Measurements from ENCODE around the gene CLEC2L.

Gene CLEC2L

DNA sequence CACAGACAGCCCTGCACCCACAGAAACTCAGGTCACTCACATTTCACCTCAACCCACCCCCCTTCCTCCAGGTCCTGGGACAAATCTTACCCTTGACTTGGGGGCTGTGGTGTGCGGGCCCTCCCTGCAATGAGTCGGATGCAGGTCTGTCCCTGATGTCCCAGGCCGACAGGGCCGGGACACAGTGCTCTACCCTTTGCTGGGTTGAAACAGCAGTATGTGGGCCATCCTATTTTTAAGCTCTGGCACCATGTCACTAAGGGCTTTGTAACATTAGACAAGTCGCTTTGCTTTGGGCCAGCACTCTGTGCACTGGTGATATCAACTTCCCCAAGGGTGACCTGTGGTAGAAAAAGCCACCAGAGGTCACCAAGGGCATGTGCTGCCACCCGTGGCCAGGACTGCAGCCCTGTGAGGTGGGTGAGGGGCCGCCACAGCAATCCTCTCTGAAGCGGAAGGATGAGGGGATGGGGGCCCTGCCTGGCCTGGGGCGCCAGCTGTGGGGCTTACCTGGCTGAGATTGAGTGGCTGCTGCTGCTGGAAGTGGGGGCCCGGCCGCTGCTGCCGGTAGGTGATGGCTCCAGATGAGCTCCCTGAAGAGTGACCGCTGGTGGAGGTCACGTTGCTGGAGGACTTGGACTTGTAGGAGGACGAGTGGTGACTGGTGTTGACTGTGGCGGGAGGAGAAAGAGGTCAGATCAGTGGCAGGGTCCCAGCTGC lies 51.3 kb downstream of the CLEC2L start:
- H3K9me2 ChIP-seq (replicated peaks; ENCODE audit: insufficient read depth, low read length), result no peaks in the 10 kb centered on the region
- H3K27me3 ChIP-seq (ENCODE audit: low read length), result no peaks in the 10 kb centered on the region
- H3K4me2 ChIP-seq (ENCODE audit: low read depth, low read length, poor library complexity, severe bottlenecking), result no peak overlapping the region
- H3K36me3 ChIP-seq (ENCODE audit: low read length), result no peaks in the 10 kb centered on the region
- H4K20me1 ChIP-seq (ENCODE audit: low read depth, low read length), result no peaks in the 10 kb centered on the region
- H3K9me3 ChIP-seq (ENCODE audit: insufficient read depth, low read length), result no peaks in the 10 kb centered on the region
- no peak overlapping the region for H2AFZ ChIP-seq (ENCODE audit: low read depth, low read length, severe bottlenecking)
- no peaks in the 10 kb centered on the region for H3F3A ChIP-seq (ENCODE audit: insufficient read depth)
- no peak overlapping the region for H3K27ac ChIP-seq (ENCODE audit: low read depth, low read length)
- no peak overlapping the region for H3K4me3 ChIP-seq (ENCODE audit: insufficient read depth, low read length, poor library complexity, severe bottlenecking)
- no peak overlapping the region for H3K9ac ChIP-seq (ENCODE audit: low read length)
- TF ChIP-seq, protein P1, sequence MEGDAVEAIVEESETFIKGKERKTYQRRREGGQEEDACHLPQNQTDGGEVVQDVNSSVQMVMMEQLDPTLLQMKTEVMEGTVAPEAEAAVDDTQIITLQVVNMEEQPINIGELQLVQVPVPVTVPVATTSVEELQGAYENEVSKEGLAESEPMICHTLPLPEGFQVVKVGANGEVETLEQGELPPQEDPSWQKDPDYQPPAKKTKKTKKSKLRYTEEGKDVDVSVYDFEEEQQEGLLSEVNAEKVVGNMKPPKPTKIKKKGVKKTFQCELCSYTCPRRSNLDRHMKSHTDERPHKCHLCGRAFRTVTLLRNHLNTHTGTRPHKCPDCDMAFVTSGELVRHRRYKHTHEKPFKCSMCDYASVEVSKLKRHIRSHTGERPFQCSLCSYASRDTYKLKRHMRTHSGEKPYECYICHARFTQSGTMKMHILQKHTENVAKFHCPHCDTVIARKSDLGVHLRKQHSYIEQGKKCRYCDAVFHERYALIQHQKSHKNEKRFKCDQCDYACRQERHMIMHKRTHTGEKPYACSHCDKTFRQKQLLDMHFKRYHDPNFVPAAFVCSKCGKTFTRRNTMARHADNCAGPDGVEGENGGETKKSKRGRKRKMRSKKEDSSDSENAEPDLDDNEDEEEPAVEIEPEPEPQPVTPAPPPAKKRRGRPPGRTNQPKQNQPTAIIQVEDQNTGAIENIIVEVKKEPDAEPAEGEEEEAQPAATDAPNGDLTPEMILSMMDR (IDR thresholded peaks at IDR 0.05; ENCODE audit: insufficient read depth, low read length, poor library complexity, severe bottlenecking), result no peak
- TF ChIP-seq EZH2phosphoT487 (conservative IDR thresholded peaks at IDR 0.05; ENCODE audit: low read length), result no peak
- no peaks in the 10 kb centered on the region for H3K79me2 ChIP-seq (ENCODE audit: insufficient read depth, low read length)

DNA sequence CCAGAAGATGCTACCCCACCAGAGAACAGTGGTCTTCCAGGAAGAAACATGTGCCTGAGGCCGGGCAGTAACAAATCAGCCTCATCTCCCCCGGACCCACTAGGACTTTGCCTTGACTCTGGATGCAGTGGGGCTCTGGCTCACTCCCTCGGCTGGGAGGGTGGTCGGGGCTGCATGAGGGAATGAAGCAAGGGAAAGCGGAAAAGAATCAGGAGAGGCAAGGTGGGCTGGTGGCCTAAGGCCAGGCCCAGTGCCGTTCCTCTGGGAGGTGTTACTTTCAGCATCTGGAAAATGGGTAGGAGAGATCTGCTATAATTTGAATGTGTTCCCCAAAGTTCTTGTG lies 51.8 kb downstream of the CLEC2L start:
- no peak for TF ChIP-seq EZH2phosphoT487 (conservative IDR thresholded peaks at IDR 0.05; ENCODE audit: low read length)
- TF ChIP-seq, protein P1 (IDR thresholded peaks at IDR 0.05; ENCODE audit: insufficient read depth, low read length, poor library complexity, severe bottlenecking), result no peak
- Histone ChIP-seq H3K36me3 (ENCODE audit: low read length) (no peaks in the 10 kb centered on the region), H4K20me1 (ENCODE audit: low read depth, low read length) (no peaks in the 10 kb centered on the region)

DNA sequence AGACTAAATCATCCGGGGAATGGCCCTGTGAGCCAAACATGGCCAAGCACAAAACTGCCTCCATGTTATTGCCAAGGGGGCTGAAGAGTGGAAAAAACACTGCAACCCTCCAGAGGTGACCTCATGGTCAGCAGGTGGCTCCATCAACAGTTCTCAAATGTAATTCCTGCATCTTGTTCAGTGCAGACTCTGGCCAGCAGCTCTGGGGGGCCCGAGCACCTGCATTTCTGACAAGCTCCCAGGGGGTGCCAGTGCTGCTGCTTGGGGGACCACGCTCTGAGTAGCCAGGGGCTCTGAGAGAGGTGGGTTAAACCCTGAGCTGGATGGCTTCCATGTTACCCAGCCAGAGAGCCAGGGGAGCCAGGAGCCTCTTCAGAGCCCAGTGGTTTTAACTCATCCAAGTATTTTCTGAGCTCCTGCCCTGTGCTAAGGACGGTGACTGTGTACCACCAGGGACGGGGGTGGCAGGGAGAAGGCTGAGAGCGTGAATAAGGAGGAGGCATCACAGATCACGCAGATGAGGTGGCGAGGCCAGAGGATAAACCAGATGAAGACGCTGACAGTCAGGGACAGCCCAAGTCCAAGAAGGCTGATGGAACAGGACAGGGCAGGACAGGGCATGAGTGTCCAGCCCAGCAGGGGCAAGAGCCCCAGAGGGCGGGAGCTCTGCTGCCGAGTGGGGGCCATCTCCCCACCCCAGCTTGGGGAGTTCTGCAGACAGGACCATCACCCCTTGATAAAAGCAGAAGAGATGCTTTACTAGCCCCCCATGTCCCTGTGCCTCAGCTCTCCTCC lies 52.9 kb downstream of the CLEC2L start:
- Histone ChIP-seq H3K79me2 (ENCODE audit: insufficient read depth, low read length) (no peaks in the 10 kb centered on the region), H3K9ac (ENCODE audit: low read length) (no peak overlapping the region), H3K9me2 (replicated peaks; ENCODE audit: insufficient read depth, low read length) (no peaks in the 10 kb centered on the region), H3K36me3 (ENCODE audit: low read length) (no peaks in the 10 kb centered on the region), H4K20me1 (ENCODE audit: low read depth, low read length) (no peaks in the 10 kb centered on the region), H2AFZ (ENCODE audit: low read depth, low read length, severe bottlenecking) (no peak overlapping the region), H3K27me3 (ENCODE audit: low read length) (no peaks in the 10 kb centered on the region), H3F3A (ENCODE audit: insufficient read depth) (no peaks in the 10 kb centered on the region), H3K9me3 (ENCODE audit: insufficient read depth, low read length) (no peaks in the 10 kb centered on the region), H3K4me2 (ENCODE audit: low read depth, low read length, poor library complexity, severe bottlenecking) (no peak overlapping the region), H3K27ac (ENCODE audit: low read depth, low read length) (no peak overlapping the region), H3K4me3 (ENCODE audit: insufficient read depth, low read length, poor library complexity, severe bottlenecking) (no peak overlapping the region)
- no peak for TF ChIP-seq EZH2phosphoT487 (conservative IDR thresholded peaks at IDR 0.05; ENCODE audit: low read length)

More for the DNA sequence above, 51.8 kb downstream of the CLEC2L start:
- Histone ChIP-seq H3F3A (ENCODE audit: insufficient read depth) (no peaks in the 10 kb centered on the region), H3K27me3 (ENCODE audit: low read length) (no peaks in the 10 kb centered on the region), H3K27ac (ENCODE audit: low read depth, low read length) (no peak overlapping the region), H3K79me2 (ENCODE audit: insufficient read depth, low read length) (no peaks in the 10 kb centered on the region), H3K9me2 (replicated peaks; ENCODE audit: insufficient read depth, low read length) (no peaks in the 10 kb centered on the region), H2AFZ (ENCODE audit: low read depth, low read length, severe bottlenecking) (no peak overlapping the region), H3K4me2 (ENCODE audit: low read depth, low read length, poor library complexity, severe bottlenecking) (no peak overlapping the region), H3K9me3 (ENCODE audit: insufficient read depth, low read length) (no peaks in the 10 kb centered on the region), H3K4me3 (ENCODE audit: insufficient read depth, low read length, poor library complexity, severe bottlenecking) (no peak overlapping the region), H3K9ac (ENCODE audit: low read length) (no peak overlapping the region)

DNA sequence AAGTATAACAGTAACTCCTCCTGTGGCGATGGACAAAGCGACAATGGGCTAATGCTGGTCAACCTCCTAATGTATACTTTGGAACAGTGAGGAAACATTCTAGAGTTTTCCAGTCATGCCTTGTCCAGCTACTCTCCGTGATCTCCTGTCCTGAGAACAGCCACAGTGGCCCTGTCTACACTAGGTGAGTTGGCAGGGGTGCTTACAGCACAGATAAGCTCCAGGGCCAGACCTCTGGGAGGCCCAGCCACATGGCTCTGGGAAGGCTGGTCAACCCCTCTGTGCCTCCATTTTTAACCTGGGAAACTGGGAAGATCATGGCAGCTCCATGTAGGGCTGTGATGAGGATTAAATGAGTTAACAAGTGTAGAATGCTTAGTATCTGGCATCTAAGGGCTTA lies 57.0 kb downstream of the CLEC2L start:
- H3K79me2 ChIP-seq (ENCODE audit: insufficient read depth, low read length), result no peaks in the 10 kb centered on the region
- H3K9me2 ChIP-seq (replicated peaks; ENCODE audit: insufficient read depth, low read length), result no peaks in the 10 kb centered on the region
- no peak overlapping the region for H3K9ac ChIP-seq (ENCODE audit: low read length)
- no peaks in the 10 kb centered on the region for H4K20me1 ChIP-seq (ENCODE audit: low read depth, low read length)
- no peak for TF ChIP-seq EZH2phosphoT487 (conservative IDR thresholded peaks at IDR 0.05; ENCODE audit: low read length)
- TF ChIP-seq, protein P1 (IDR thresholded peaks at IDR 0.05; ENCODE audit: insufficient read depth, low read length, poor library complexity, severe bottlenecking), result no peak
- H3K9me3 ChIP-seq (ENCODE audit: insufficient read depth, low read length), result no peaks in the 10 kb centered on the region
- no peak overlapping the region for H3K27ac ChIP-seq (ENCODE audit: low read depth, low read length)
- no peaks in the 10 kb centered on the region for H3K36me3 ChIP-seq (ENCODE audit: low read length)
- H2AFZ ChIP-seq (ENCODE audit: low read depth, low read length, severe bottlenecking), result no peak overlapping the region
- H3K4me2 ChIP-seq (ENCODE audit: low read depth, low read length, poor library complexity, severe bottlenecking), result no peak overlapping the region
- H3K4me3 ChIP-seq (ENCODE audit: insufficient read depth, low read length, poor library complexity, severe bottlenecking), result no peak overlapping the region
- H3F3A ChIP-seq (ENCODE audit: insufficient read depth), result no peaks in the 10 kb centered on the region
- no peaks in the 10 kb centered on the region for H3K27me3 ChIP-seq (ENCODE audit: low read length)
